HL-60/S4 (cell line): ENCODE results near the gene RRAGA.
"Not testable (repeated sequence)": the region's sequence is repeated elsewhere in the genome, so short reads cannot be mapped to it uniquely, and the experiment has no call there.

Source experiments
- in situ Hi-C: fragments of 300-500 bp; cut with MboI; formaldehyde crosslinking; loops from 2 replicates; pipeline ENCODE4 v1.14.3; 2022; ENCODE audit warnings: low sequenced_read_pairs

Gene RRAGA

DNA sequence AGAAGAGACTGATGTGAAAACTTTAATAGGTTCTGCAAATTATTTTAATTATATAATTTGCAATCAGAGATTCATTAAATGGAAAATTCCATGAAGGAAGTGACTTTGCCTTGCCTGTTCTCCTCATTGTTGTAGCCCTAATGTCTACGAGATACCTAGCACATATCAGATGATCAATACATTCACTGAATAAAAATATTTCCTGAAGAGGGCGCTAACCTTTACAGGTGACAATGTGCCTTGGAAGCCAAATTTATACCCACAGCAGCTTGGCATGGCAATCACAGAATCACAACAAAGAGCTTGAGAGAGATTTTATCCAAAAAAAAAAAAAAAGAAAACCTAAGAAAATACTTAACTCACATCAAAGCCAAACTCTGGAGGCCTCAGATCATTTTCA, 36.1 kb downstream of the RRAGA start:
- in situ Hi-C loops = no loop called here

DNA sequence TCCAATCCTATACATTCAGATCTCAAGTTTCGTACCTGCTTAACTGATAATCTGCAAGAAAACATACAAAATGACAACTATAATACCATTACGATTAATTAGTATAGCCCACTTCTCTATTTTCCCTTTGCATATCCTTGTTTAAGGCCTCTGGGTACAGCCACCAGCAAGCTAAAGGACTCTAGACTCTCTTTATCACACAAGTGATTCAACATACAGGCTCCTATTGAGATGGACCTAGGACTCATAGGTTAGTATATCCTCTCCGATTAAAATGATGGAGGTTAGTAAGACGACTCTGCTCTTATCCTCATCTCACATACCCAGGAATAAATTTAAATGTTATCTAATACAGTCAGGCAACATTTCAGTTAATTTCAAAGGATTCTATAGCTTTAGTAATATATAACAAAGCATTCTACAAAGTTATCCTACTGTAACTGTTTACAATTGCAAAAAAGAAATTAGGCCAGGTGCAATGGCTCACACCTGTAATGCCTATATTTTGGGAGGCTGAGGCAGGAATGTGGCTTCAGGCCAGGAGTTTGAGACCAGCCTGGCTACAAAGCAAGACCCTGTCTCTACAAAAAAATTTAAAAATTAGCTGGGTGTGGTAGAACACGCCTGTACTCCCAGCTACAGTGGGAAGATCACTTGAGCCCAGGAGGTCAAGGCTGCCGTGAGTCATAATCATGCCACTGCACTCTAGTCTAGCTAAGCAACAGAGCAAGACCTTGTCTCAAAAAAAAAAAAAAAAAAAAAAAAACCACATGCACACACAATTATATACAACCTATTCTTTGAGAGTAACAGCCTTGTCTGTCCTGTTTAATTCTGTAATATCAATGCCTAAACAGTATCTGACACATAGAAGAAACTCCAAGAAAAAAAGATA, 38.1 kb downstream of the RRAGA start:
- in situ Hi-C loops = no loop called here

DNA sequence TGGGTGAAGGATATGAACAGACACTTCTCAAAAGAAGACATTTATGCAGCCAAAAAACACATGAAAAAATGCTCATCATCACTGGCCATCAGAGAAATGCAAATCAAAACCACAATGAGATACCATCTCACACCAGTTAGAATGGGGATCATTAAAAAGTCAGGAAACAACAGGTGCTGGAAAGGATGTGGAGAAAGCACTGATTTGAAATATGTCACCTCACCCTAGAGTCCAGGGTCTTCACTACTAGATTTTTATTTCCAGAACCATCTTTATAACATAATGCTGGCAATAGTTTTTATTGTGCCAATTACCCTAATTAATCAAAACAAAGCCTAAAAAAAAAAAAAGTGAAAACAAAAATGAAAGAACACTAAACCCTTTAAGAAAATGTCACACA, 48.2 kb downstream of the RRAGA start:
- in situ Hi-C loops = not testable (repeated sequence)
